Ovary (tissue), 9 donors: ENCODE results near the gene WDR38. TPM values are rescaled to one million over a fixed set of nuclear protein-coding genes. Genes with fewer than 3 reads are reported as not detected.

Experiments
- DNase-seq, 5 donors: peaks; one replicate each; pipeline ENCODE4 v3.0.0-alpha.2; 2019 to 2020
- H3K27ac ChIP-seq, 2 donors: fragments of 200-600 bp; one replicate each; pipeline versions ENCODE4 v1.5.1 to v1.8.0; 2019 to 2022
- H3K27me3 ChIP-seq: fragments of 200-600 bp; one replicate; pipeline ENCODE4 v1.8.0; 2022
- H3K36me3 ChIP-seq: fragments of 200-600 bp; sonication (generic); one replicate; pipeline ENCODE4 v1.5.1; 2019
- H3K4me1 ChIP-seq: one replicate; pipeline ENCODE4 v1.8.1; 2013; ENCODE audit warnings: mild to moderate bottlenecking, moderate library complexity; ENCODE audit not compliant: insufficient read depth
- H3K4me3 ChIP-seq: fragments of 200-600 bp; sonication (generic); one replicate; pipeline ENCODE4 v1.5.1; 2017
- H3K9me3 ChIP-seq, 2 donors: fragments of 200-600 bp in 1 of 2; sonication (generic) in 1 of 2; one replicate each; pipeline versions ENCODE4 v1.5.1 to v1.8.1; 2013 to 2019; ENCODE audit warnings: mild to moderate bottlenecking in 1 of 2, moderate library complexity in 1 of 2
- CTCF ChIP-seq, 3 donors: fragments of 450-650 bp in 2 of 3; fragments of 200-600 bp in 1 of 3; IDR thresholded peaks; one replicate each; pipeline versions ENCODE4 v1.5.1 to v1.8.0; 2016 to 2022; ENCODE audit warnings: antibody characterized with exemption in 3 of 3, mild to moderate bottlenecking in 1 of 3
- EP300 ChIP-seq: sonication (generic); formaldehyde crosslinking; IDR thresholded peaks from one replicate; pipeline ENCODE4 v1.6.1; 2017; ENCODE audit warnings: antibody characterized with exemption
- POLR2A ChIP-seq: fragments of 450-650 bp; IDR thresholded peaks from one replicate; pipeline ENCODE4 v1.6.1; 2017; ENCODE audit warnings: antibody characterized with exemption, mild to moderate bottlenecking, moderate library complexity
- WGBS, 3 donors: extraction: QIAGEN DNeasy Blood & Tissue Kit in 1 of 3; methylation state at CpG; one replicate each; pipeline versions ENCODE4 v1.1.5 to v1.1.7; 2013 to 2017; 5-methylcytosine and 5-hydroxymethylcytosine counted together
- intact Hi-C, 4 donors: fragments of 100-400 bp; cut with DNase I; formaldehyde crosslinking; loops; one replicate each; pipeline versions ENCODE4 v1.11.0 to v1.15.1; 2022 to 2023
- polyA plus RNA-seq, 2 donors: library from polyadenylated mRNA; stranded (reverse); fragments of 200-250 nt in 1 of 2; fragments of 350-450 nt in 1 of 2; fragmentation: Illumina TruSeq in 1 of 2; extraction: RNeasy Lipid Tissue Mini Kit (QIAGEN cat#74804) in 1 of 2; gene quantifications; one replicate each; pipeline ENCODE4 v1.2.3, GENCODE V29; 2013 to 2014
- total RNA-seq, 7 donors: library from RNA; depleted of rRNA in 2 of 7; stranded (reverse); fragments of >200 nt in 2 of 7; fragmentation: NEBNext Ultra II Directional in 3 of 7; extraction: Animal tissue kit (Norgen Biotek cat#: 25700) in 3 of 7; gene quantifications; one replicate each; pipeline versions ENCODE4 v1.1.0 to v1.2.4, GENCODE V29; 2016 to 2023
- donor health status: DM: no; HTN: no; CAD: no; lungs with moderate emphysema.
- donor health status: DM: no; HTN: no; CAD: no.
- donor health status: Bipolar disorder and iron deficiency.
- donor health status: DM: yes; HTN: yes; CAD: no.
- donor health status: DM: no; HTN: no; CAD: no.
- donor health status: DM: yes; HTN: yes; CAD: no.

Gene WDR38
- total and polyA plus RNA-seq, 9 donors, result 0.94 to 22.5 (median 1.4) TPM; not detected in 5

GRCh38 chr9:124853605-124854143, 414 bp downstream of the WDR38 start:
- intact Hi-C loops, result loop anchor here (1.0 to 10.0 kb wide), 6 partner anchors 77 to 239 kb away; no protein-coding TSS in a partner anchor
- Histone ChIP-seq H3K9me3 (no peaks in the 10 kb centered on the region), H3K4me1 (peaks cover 4% of the 10 kb centered on the region), H3K36me3 (no peaks in the 10 kb centered on the region), H3K27me3 (no peaks in the 10 kb centered on the region), H3K4me3 (peak overlapping the region; percentile 31), H3K27ac (peak overlapping the region; percentile 8 to 36)
- TF ChIP-seq POLR2A, result no peak
- TF ChIP-seq CTCF (IDR thresholded peaks at IDR 0.05), result no peak
- no peak for TF ChIP-seq EP300
- WGBS, 3 donors, result 50 to 57% (median 56%) methylated on average over 11 of the region's 11 CpGs
- DNase-seq, result peak in 1 of 5 donors; percentile 22

GRCh38 chr9:124854161-124854560, 901 bp downstream of the WDR38 start:
- no peak overlapping the region for H3K27ac ChIP-seq
- no peak for TF ChIP-seq POLR2A
- no peak for TF ChIP-seq CTCF (IDR thresholded peaks at IDR 0.05)
- TF ChIP-seq EP300, result no peak
- H3K9me3 ChIP-seq, result no peaks in the 10 kb centered on the region
- H3K27me3 ChIP-seq, result no peaks in the 10 kb centered on the region
- no peak overlapping the region for H3K4me3 ChIP-seq
- no peaks in the 10 kb centered on the region for H3K36me3 ChIP-seq
- intact Hi-C loops, result loop anchor here in 1 of 4 donors (10.0 kb wide), 1 partner anchor 239 kb away; no protein-coding TSS in a partner anchor
- WGBS, 3 donors, result 79 to 84% (median 81%) methylated on average over 6 to 8 of the region's 8 CpGs
- H3K4me1 ChIP-seq, result peaks cover 4% of the 10 kb centered on the region
- DNase-seq, result peak in 1 of 5 donors; percentile 30

- TF ChIP-seq CTCF (IDR thresholded peaks at IDR 0.05), result no peak
- TF ChIP-seq POLR2A, result no peak
- TF ChIP-seq EP300, result no peak
- H3K9me3 ChIP-seq, result no peaks in the 10 kb centered on the region
- H3K27me3 ChIP-seq, result no peaks in the 10 kb centered on the region
- no peak for DNase-seq
- H3K27ac ChIP-seq, result no peak overlapping the region
- no peaks in the 10 kb centered on the region for H3K36me3 ChIP-seq
- intact Hi-C loops, result loop anchor here in 1 of 4 donors (10.0 kb wide), 1 partner anchor 240 kb away; no protein-coding TSS in a partner anchor
- peaks cover 4% of the 10 kb centered on the region for H3K4me1 ChIP-seq
- WGBS, 3 donors, result 59 to 73% (median 68%) methylated on average over 7 of the region's 7 CpGs
- H3K4me3 ChIP-seq, result no peak overlapping the region
These were observed 1.6 kb downstream of the WDR38 start for GRCh38 chr9:124854822-124855221.

GRCh38 chr9:124855566-124855943, 2.3 kb downstream of the WDR38 start:
- H3K27ac ChIP-seq, result no peak overlapping the region
- H3K27me3 ChIP-seq, result no peaks in the 10 kb centered on the region
- DNase-seq, result no peak
- H3K9me3 ChIP-seq, result no peaks in the 10 kb centered on the region
- peaks cover 6% of the 10 kb centered on the region for H3K4me1 ChIP-seq
- intact Hi-C loops, result loop anchor here in 1 of 4 donors (10.0 kb wide), 1 partner anchor 241 kb away; no protein-coding TSS in a partner anchor
- H3K4me3 ChIP-seq, result no peak overlapping the region
- TF ChIP-seq CTCF (IDR thresholded peaks at IDR 0.05), result no peak
- TF ChIP-seq POLR2A, result no peak
- TF ChIP-seq EP300, result no peak
- WGBS, 3 donors, result 74 to 78% (median 78%) methylated on average over 18 of the region's 18 CpGs
- no peaks in the 10 kb centered on the region for H3K36me3 ChIP-seq
